ENCODE measurements around the gene PPP2R2B.

- no peak for TF ChIP-seq CTCF (IDR thresholded peaks at IDR 0.05)
- TF ChIP-seq POLR2A (IDR thresholded peaks at IDR 0.05) = no peak
Measured at GRCh38 chr5:146630472-146630871, 248.1 kb downstream of the PPP2R2B start.

Measured in esophagus squamous epithelium (tissue), 4 donors.